GM12878 (cell line): Measurements from ENCODE around the gene ZNF423. TPM values are rescaled to one million over a fixed set of nuclear protein-coding genes. Genes with fewer than 3 reads are reported as not detected.

Experiments used
- ATAC-seq: fragments of 200-7000 bp; cut with Tn5 transposase; 3 replicates; pipeline ENCODE4 v1.9.1; 2020; ENCODE audit warnings: mild to moderate bottlenecking, moderate library complexity
- BruUV-seq: library from RNA; stranded (reverse); fragments of 400-500 nt; replicated peaks from 2 replicates; lab custom pipeline; 2021; lab: Mats Ljungman, UMichigan
- CTCF ChIA-PET: fragments of 300-600 bp; sonication (Branson Sonifier 250); formaldehyde crosslinking; extraction: SDS; loops from one replicate; lab custom pipeline; 2021; ENCODE audit warnings: inconsistent platforms; lab: Yijun Ruan, JAX
- POLR2A ChIA-PET: fragments of 350-600 bp; formaldehyde crosslinking; extraction: SDS; loops from one replicate; lab custom pipeline; 2021; ENCODE audit warnings: inconsistent platforms; lab: Charles Lee
- RAD21 ChIA-PET: fragments of 300-600 bp; sonication (Branson Sonifier 250); formaldehyde crosslinking; loops from one replicate; lab custom pipeline; 2023; ENCODE audit warnings: antibody characterized with exemption; ENCODE audit not compliant: unreplicated experiment; lab: Charles Lee
- SMC1A ChIA-PET: fragments of 300-600 bp; sonication (Branson Sonifier 250); formaldehyde crosslinking; loops from one replicate; lab custom pipeline; 2023; ENCODE audit not compliant: unreplicated experiment, uncharacterized antibody; lab: Charles Lee
- DNase-seq: peaks from one replicate; pipeline ENCODE4 v3.0.0-alpha.2; 2011; ENCODE audit warnings: low read depth, low spot score
- FAIRE-seq: peaks from 3 replicates; lab custom pipeline; 2011; peaks lifted over from hg19 to GRCh38; lab: Jason Lieb, UNC
- H2AFZ ChIP-seq: 2 replicates; pipeline ENCODE4 v1.6.0; 2011; ENCODE audit warnings: low read depth, low read length, control low read depth; ENCODE audit not compliant: control insufficient read depth
- H3K27ac ChIP-seq: 2 replicates; pipeline ENCODE4 v1.5.1; 2011; ENCODE audit warnings: control low read depth; ENCODE audit not compliant: control insufficient read depth, insufficient read depth
- H3K27me3 ChIP-seq, 2 experiments: replicated peaks in 1 of 2; 2 replicates each; pipeline versions ENCODE4 v1.6.0 to v1.6.1; 2011; ENCODE audit warnings: low read length in 1 of 2; ENCODE audit not compliant: control insufficient read depth in 2 of 2, insufficient read depth in 2 of 2
- H3K36me3 ChIP-seq, 2 experiments: 2 replicates each; pipeline ENCODE4 v1.5.1; 2011; ENCODE audit warnings: low read length in 1 of 2; ENCODE audit not compliant: control insufficient read depth in 2 of 2, insufficient read depth in 2 of 2
- H3K4me1 ChIP-seq: 2 replicates; pipeline ENCODE4 v1.6.1; 2011; ENCODE audit warnings: mild to moderate bottlenecking, low read length, moderate library complexity, mixed read lengths; ENCODE audit not compliant: control insufficient read depth, insufficient read depth
- H3K4me2 ChIP-seq: 2 replicates; pipeline ENCODE4 v1.6.0; 2011; ENCODE audit warnings: control low read depth; ENCODE audit not compliant: control insufficient read depth, insufficient read depth
- H3K4me3 ChIP-seq: fragments of 200-600 bp; sonication (generic); 2 replicates; pipeline ENCODE4 v1.5.1; 2016
- H3K79me2 ChIP-seq: 2 replicates; pipeline ENCODE4 v1.6.0; 2011; ENCODE audit warnings: low read length; ENCODE audit not compliant: control insufficient read depth, insufficient read depth
- H3K9ac ChIP-seq: 2 replicates; pipeline ENCODE4 v1.8.0; 2011; ENCODE audit warnings: low read length, control low read depth, mixed read lengths; ENCODE audit not compliant: control insufficient read depth, insufficient read depth
- H3K9me3 ChIP-seq: replicated peaks from 3 replicates; pipeline ENCODE4 v1.5.1; 2011; ENCODE audit warnings: mild to moderate bottlenecking, low read length; ENCODE audit not compliant: control insufficient read depth, insufficient read depth
- H4K20me1 ChIP-seq: 2 replicates; pipeline ENCODE4 v1.6.0; 2011; ENCODE audit not compliant: control insufficient read depth, insufficient read depth
- BACH1 ChIP-seq: fragments of 450-650 bp; IDR thresholded peaks from 2 replicates; pipeline ENCODE4 v1.6.1; 2017; ENCODE audit warnings: mild to moderate bottlenecking, borderline replicate concordance
- BHLHE40 ChIP-seq, 2 experiments: fragments of 450-650 bp in 1 of 2; IDR thresholded peaks; 2 replicates each; pipeline ENCODE4 v1.6.1; 2011 to 2017; ENCODE audit warnings: low read depth in 2 of 2, borderline replicate concordance in 1 of 2, improper control_type of control experiment in 1 of 2, low read length in 1 of 2, mild to moderate bottlenecking in 1 of 2
- BRCA1 ChIP-seq: IDR thresholded peaks from 2 replicates; pipeline ENCODE4 v1.6.1; 2011; ENCODE audit warnings: low read depth, low read length, improper control_type of control experiment
- CBX3 ChIP-seq: fragments of 200-600 bp; sonication (generic); IDR thresholded peaks from 2 replicates; pipeline ENCODE4 v1.6.1; 2016; ENCODE audit warnings: low read depth, borderline replicate concordance
- IRF4 ChIP-seq: IDR thresholded peaks from 2 replicates; pipeline ENCODE4 v1.6.1; 2011; ENCODE audit warnings: low read depth, low read length
- KDM1A ChIP-seq: fragments of 200-600 bp; sonication (generic); IDR thresholded peaks from 2 replicates; pipeline ENCODE4 v1.6.1; 2016; ENCODE audit warnings: borderline replicate concordance
- NBN ChIP-seq: fragments of 450-650 bp; IDR thresholded peaks from 2 replicates; pipeline ENCODE4 v1.6.1; 2016
- NR2F1 ChIP-seq: fragments of 450-650 bp; conservative IDR thresholded peaks from 2 replicates; pipeline ENCODE4 v1.6.1; 2017; ENCODE audit warnings: mild to moderate bottlenecking
- POLR2A ChIP-seq: IDR thresholded peaks from 2 replicates; pipeline ENCODE4 v1.6.1; 2011; ENCODE audit warnings: low read depth, mild to moderate bottlenecking, low read length
- RAD21 ChIP-seq: IDR thresholded peaks from 2 replicates; pipeline ENCODE4 v1.6.1; 2011; ENCODE audit warnings: mild to moderate bottlenecking, low read depth, low read length, moderate library complexity; ENCODE audit not compliant: insufficient read depth
- RBBP5 ChIP-seq: fragments of 200-600 bp; sonication (generic); conservative IDR thresholded peaks from 2 replicates; pipeline ENCODE4 v1.6.1; 2016
- SP1 ChIP-seq: IDR thresholded peaks from one replicate; pipeline ENCODE4 v1.6.1; 2011; ENCODE audit warnings: low read depth, low read length
- TCF3 ChIP-seq: IDR thresholded peaks from 2 replicates; pipeline ENCODE4 v1.6.1; 2012; ENCODE audit warnings: low read depth, mild to moderate bottlenecking, low read length, borderline replicate concordance; ENCODE audit not compliant: insufficient read depth
- WRNIP1 ChIP-seq: IDR thresholded peaks from 2 replicates; pipeline ENCODE4 v1.6.1; 2011; ENCODE audit warnings: low read depth, low read length, improper control_type of control experiment, borderline replicate concordance
- WGBS: methylation state at CpG from one replicate; pipeline ENCODE4 v1.1.6; 2016; ENCODE audit warnings: low lambda C conversion rate; ENCODE audit not compliant: insufficient replicate concordance, insufficient coverage; ENCODE audit errors: missing lambda C conversion rate; 5-methylcytosine and 5-hydroxymethylcytosine counted together
- in situ Hi-C: fragments of 300-500 bp; cut with MboI; formaldehyde crosslinking; loops from 9 replicates; pipeline ENCODE4 v1.14.3; 2018; ENCODE audit warnings: mixed read lengths
- intact Hi-C: fragments of 100-400 bp; cut with micrococcal nuclease; formaldehyde crosslinking; loops from one replicate; pipeline ENCODE4 v1.14.2; 2022; ENCODE audit not compliant: unreplicated experiment
- polyA plus RNA-seq, 11 experiments: library from polyadenylated mRNA; depleted of rRNA in 4 of 11; unstranded in 6 of 11; stranded (reverse) in 5 of 11; fragments of >200 nt; fragmentation: Nextera tagmentation in 4 of 11; fragmentation: Illumina TruSeq in 1 of 11; extraction: Ambion mirVana in 4 of 11; extraction: Trizol in 1 of 11; gene quantifications; 1 replicate in 1 of 11; 2 replicates in 10 of 11; pipeline versions ENCODE4 v1.2.1 to v1.2.3, GENCODE V29; 2011 to 2016; ENCODE audit warnings: inconsistent platforms in 2 of 11, missing spikeins in 2 of 11, low read depth in 1 of 11
- total RNA-seq, 4 experiments: library from RNA; depleted of rRNA in 3 of 4; stranded (reverse); fragments of >200 nt in 3 of 4; fragmentation: Illumina TruSeq in 1 of 4; extraction: Trizol in 1 of 4; gene quantifications; 2 replicates each; pipeline versions ENCODE4 v1.2.1 to v1.2.3, GENCODE V29; 2013 to 2021
- TF ChIP-seq, protein P1 (sequence below): IDR thresholded peaks from 2 replicates; pipeline ENCODE4 v1.6.1; 2012; ENCODE audit warnings: low read depth, low read length, improper control_type of control experiment
- TF ChIP-seq, protein P2 (sequence below): IDR thresholded peaks from 2 replicates; pipeline ENCODE4 v1.6.1; 2012; ENCODE audit warnings: low read length, inconsistent platforms

ZNF423 gene
- total and polyA plus RNA-seq, 10 of the 15 experiments (the other 5 are each of a cell fraction or from before 2014, with no cell fraction given) = 0.03 to 0.64 (median 0.10) TPM

- no peaks in the 10 kb centered on the region for H4K20me1 ChIP-seq
- 15% methylated on average over 7 of the region's 7 CpGs for WGBS
- no peaks in the 10 kb centered on the region for H3K9me3 ChIP-seq
- ChIA-PET CTCF (no interaction called here), SMC1A (no interaction called here), POLR2A (no interaction called here), RAD21 (no interaction called here)
- DNase-seq (no peak), FAIRE-seq (no peak), ATAC-seq (no peak)
- no TSS peak for BruUV-seq
- no peaks in the 10 kb centered on the region for H3K4me1 ChIP-seq
- H2AFZ ChIP-seq = no peak overlapping the region
- no peaks in the 10 kb centered on the region for H3K79me2 ChIP-seq
- H3K27me3 ChIP-seq = no peaks in the 10 kb centered on the region; a peak in 2 of 4 replicates
- H3K4me2 ChIP-seq = no peak overlapping the region
- no peak overlapping the region for H3K9ac ChIP-seq
- TF ChIP-seq RBBP5 (no peak), BACH1 (no peak), CBX3 (no peak), TCF3 (no peak), SP1 (no peak), WRNIP1 (no peak), BHLHE40 (IDR thresholded peaks at IDR 0.05; ENCODE audit: borderline replicate concordance in 1 of 2, low read depth in 2 of 2, low read length in 1 of 2) (no peak)
- in situ Hi-C loops (no loop called here), intact Hi-C loops (no loop called here)
- no peak overlapping the region for H3K27ac ChIP-seq
- no peaks in the 10 kb centered on the region for H3K36me3 ChIP-seq
- no peak overlapping the region for H3K4me3 ChIP-seq
Measured at GRCh38 chr16:49779979-49780378, 75.9 kb downstream of the ZNF423 start.

DNA sequence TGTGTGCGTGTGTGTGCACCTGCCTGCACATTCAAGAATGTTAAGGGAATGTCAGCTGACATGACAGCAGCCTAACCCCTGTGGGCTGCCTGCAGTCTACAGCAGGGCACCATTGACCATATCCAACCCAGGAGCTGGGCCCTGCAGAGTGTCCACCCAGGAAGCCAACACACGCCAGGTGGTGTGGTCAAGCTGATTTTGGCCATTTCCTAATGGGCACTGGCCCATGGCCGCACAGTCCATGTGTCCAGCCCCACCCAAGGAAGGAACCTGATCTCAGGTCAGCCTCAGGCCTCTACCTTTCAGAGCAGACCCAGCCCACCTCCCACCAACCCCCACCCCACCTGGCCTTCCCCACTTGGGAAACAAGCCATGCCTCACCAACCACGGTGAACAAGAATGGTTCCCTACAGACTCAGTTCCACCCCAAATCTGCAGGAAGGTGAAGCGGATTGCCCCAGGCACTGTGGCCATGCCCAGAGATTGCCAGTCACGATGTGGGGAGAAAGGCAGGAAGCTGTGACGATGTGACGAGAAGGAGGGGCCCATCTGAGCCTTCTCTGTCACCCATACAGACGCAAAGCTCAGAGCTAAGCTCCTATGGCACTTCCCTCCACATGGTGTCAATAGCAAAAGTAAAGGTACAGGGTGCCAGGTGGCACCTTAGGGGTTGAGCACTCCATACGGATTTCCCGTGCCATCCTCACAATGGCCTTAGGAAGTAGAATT, 77.5 kb downstream of the ZNF423 start:
- RAD21 ChIA-PET = no interaction called here

More for the DNA sequence above, 77.5 kb downstream of the ZNF423 start:
- H3K4me3 ChIP-seq = no peak overlapping the region
- no peak overlapping the region for H3K27ac ChIP-seq
- no peaks in the 10 kb centered on the region for H3K4me1 ChIP-seq
- ChIA-PET SMC1A (no interaction called here), POLR2A (no interaction called here), CTCF (no interaction called here)
- no peaks in the 10 kb centered on the region for H3K36me3 ChIP-seq
- FAIRE-seq (no peak), DNase-seq (no peak), ATAC-seq (no peak)
- BruUV-seq = no TSS peak
- in situ Hi-C loops (no loop called here), intact Hi-C loops (no loop called here)
- H3K9me3 ChIP-seq = no peaks in the 10 kb centered on the region
- no peaks in the 10 kb centered on the region; a peak in 2 of 4 replicates for H3K27me3 ChIP-seq
- no peaks in the 10 kb centered on the region for H3K79me2 ChIP-seq
- H3K4me2 ChIP-seq = no peak overlapping the region
- no peak overlapping the region for H2AFZ ChIP-seq
- no peaks in the 10 kb centered on the region for H4K20me1 ChIP-seq
- TF ChIP-seq, protein P1, sequence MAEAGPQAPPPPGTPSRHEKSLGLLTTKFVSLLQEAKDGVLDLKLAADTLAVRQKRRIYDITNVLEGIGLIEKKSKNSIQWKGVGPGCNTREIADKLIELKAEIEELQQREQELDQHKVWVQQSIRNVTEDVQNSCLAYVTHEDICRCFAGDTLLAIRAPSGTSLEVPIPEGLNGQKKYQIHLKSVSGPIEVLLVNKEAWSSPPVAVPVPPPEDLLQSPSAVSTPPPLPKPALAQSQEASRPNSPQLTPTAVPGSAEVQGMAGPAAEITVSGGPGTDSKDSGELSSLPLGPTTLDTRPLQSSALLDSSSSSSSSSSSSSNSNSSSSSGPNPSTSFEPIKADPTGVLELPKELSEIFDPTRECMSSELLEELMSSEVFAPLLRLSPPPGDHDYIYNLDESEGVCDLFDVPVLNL = no peak
- TF ChIP-seq POLR2A = no peak
- TF ChIP-seq RAD21 = no peak
- TF ChIP-seq NR2F1 = no peak
- TF ChIP-seq, protein P2, sequence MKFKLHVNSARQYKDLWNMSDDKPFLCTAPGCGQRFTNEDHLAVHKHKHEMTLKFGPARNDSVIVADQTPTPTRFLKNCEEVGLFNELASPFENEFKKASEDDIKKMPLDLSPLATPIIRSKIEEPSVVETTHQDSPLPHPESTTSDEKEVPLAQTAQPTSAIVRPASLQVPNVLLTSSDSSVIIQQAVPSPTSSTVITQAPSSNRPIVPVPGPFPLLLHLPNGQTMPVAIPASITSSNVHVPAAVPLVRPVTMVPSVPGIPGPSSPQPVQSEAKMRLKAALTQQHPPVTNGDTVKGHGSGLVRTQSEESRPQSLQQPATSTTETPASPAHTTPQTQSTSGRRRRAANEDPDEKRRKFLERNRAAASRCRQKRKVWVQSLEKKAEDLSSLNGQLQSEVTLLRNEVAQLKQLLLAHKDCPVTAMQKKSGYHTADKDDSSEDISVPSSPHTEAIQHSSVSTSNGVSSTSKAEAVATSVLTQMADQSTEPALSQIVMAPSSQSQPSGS = no peak
- no peak for TF ChIP-seq BRCA1
- no peak for TF ChIP-seq KDM1A
- TF ChIP-seq NBN = no peak
- TF ChIP-seq IRF4 = no peak
- H3K9ac ChIP-seq = no peak overlapping the region
- 14% methylated on average over 11 of the region's 11 CpGs for WGBS
